WTC11 (cell line): ENCODE measurements around the gene TNS3. TPM values are rescaled to one million over a fixed set of nuclear protein-coding genes. Genes with fewer than 3 reads are reported as not detected.

Source experiments
- ATAC-seq: fragments of 200-7000 bp; cut with Tn5 transposase; 2 replicates; pipeline ENCODE4 v1.10.0; 2021; ENCODE audit warnings: mild to moderate bottlenecking, moderate library complexity
- CTCF ChIA-PET: fragments of 300-600 bp; sonication (Branson Sonifier 250); formaldehyde crosslinking; loops from one replicate; lab custom pipeline; 2021; ENCODE audit warnings: antibody characterized with exemption; lab: Charles Lee
- POLR2A ChIA-PET: fragments of 350-600 bp; sonication (Branson Sonifier 250); formaldehyde crosslinking; loops from one replicate; lab custom pipeline; 2021; ENCODE audit warnings: antibody characterized with exemption; lab: Charles Lee
- DNase-seq: peaks from one replicate; pipeline ENCODE4 v3.0.0; 2021; ENCODE audit warnings: low spot score
- H3K27ac Mint-ChIP-seq: 2 replicates; pipeline ENCODE4 v1.8.0; 2021; ENCODE audit warnings: mixed read lengths
- H3K27me3 Mint-ChIP-seq: 2 replicates; pipeline ENCODE4 v1.8.0; 2021; ENCODE audit warnings: low read depth, mild to moderate bottlenecking, moderate library complexity, mixed read lengths
- H3K36me3 Mint-ChIP-seq: 2 replicates; pipeline ENCODE4 v1.8.0; 2021; ENCODE audit warnings: mixed read lengths
- H3K4me1 Mint-ChIP-seq: 2 replicates; pipeline ENCODE4 v1.8.0; 2022; ENCODE audit warnings: mixed read lengths
- H3K4me3 Mint-ChIP-seq: 2 replicates; pipeline ENCODE4 v1.8.0; 2021; ENCODE audit warnings: mild to moderate bottlenecking, moderate library complexity, mixed read lengths
- H3K9me3 Mint-ChIP-seq: 2 replicates; pipeline ENCODE4 v1.8.0; 2021; ENCODE audit warnings: mixed read lengths
- ESRRA ChIP-seq: sonication (generic); formaldehyde crosslinking; IDR thresholded peaks from 2 replicates; pipeline ENCODE4 v1.8.1; 2022; ENCODE audit warnings: mild to moderate bottlenecking, missing genetic modification reagents, borderline replicate concordance
- GRHL2 ChIP-seq: fragments of 250-450 bp; sonication (Bioruptor Pico); IDR thresholded peaks from 2 replicates; pipeline ENCODE4 v1.8.0; 2022; ENCODE audit warnings: mild to moderate bottlenecking, moderate library complexity; ENCODE audit not compliant: insufficient replicate concordance, severe bottlenecking
- NFATC4 ChIP-seq: fragments of 250-450 bp; sonication (Bioruptor Pico); IDR thresholded peaks from 2 replicates; pipeline ENCODE4 v1.9.0; 2021; ENCODE audit warnings: mild to moderate bottlenecking
- NR2C2 ChIP-seq: sonication (generic); formaldehyde crosslinking; IDR thresholded peaks from 2 replicates; pipeline ENCODE4 v1.8.0; 2022; ENCODE audit warnings: mild to moderate bottlenecking, missing genetic modification reagents
- NR3C1 ChIP-seq: sonication (generic); formaldehyde crosslinking; conservative IDR thresholded peaks from 2 replicates; pipeline ENCODE4 v1.8.1; 2023; ENCODE audit warnings: low read depth, mild to moderate bottlenecking, missing genetic modification reagents
- STAT6 ChIP-seq: sonication (generic); formaldehyde crosslinking; conservative IDR thresholded peaks from 2 replicates; pipeline ENCODE4 v1.8.1; 2023; ENCODE audit warnings: mild to moderate bottlenecking, low read depth, missing genetic modification reagents, moderate library complexity
- TEAD4 ChIP-seq: sonication (generic); formaldehyde crosslinking; IDR thresholded peaks from 2 replicates; pipeline ENCODE4 v1.8.0; 2022; ENCODE audit warnings: mild to moderate bottlenecking, missing genetic modification reagents
- TP53 ChIP-seq: sonication (generic); formaldehyde crosslinking; IDR thresholded peaks from 2 replicates; pipeline ENCODE4 v1.8.1; 2023; ENCODE audit warnings: mild to moderate bottlenecking, missing genetic modification reagents
- ZBTB21 ChIP-seq: sonication (generic); formaldehyde crosslinking; IDR thresholded peaks from 2 replicates; pipeline ENCODE4 v1.8.1; 2023; ENCODE audit warnings: mild to moderate bottlenecking, missing genetic modification reagents, borderline replicate concordance
- ZNF232 ChIP-seq: sonication (generic); formaldehyde crosslinking; IDR thresholded peaks from 2 replicates; pipeline ENCODE4 v1.8.0; 2022; ENCODE audit warnings: mild to moderate bottlenecking, missing genetic modification reagents
- ZNF416 ChIP-seq: fragments of 250-450 bp; sonication (Bioruptor Pico); IDR thresholded peaks from 2 replicates; pipeline ENCODE4 v1.9.0; 2021; ENCODE audit warnings: mild to moderate bottlenecking, inconsistent platforms
- ZSCAN18 ChIP-seq: fragments of 250-450 bp; sonication (Bioruptor Pico); IDR thresholded peaks from 2 replicates; pipeline ENCODE4 v2.1.2; 2022; ENCODE audit warnings: mild to moderate bottlenecking, moderate library complexity
- total RNA-seq: library from RNA; stranded (reverse); gene quantifications from 3 replicates; pipeline ENCODE4 v1.2.3, GENCODE V29; 2021
- TF ChIP-seq, protein P1 (sequence below): sonication (generic); formaldehyde crosslinking; IDR thresholded peaks from 2 replicates; pipeline ENCODE4 v1.8.0; 2023; ENCODE audit warnings: missing genetic modification reagents, mild to moderate bottlenecking, borderline replicate concordance
- TF ChIP-seq, protein P2 (sequence below): sonication (generic); formaldehyde crosslinking; IDR thresholded peaks from 2 replicates; pipeline ENCODE4 v1.8.0; 2022; ENCODE audit warnings: mild to moderate bottlenecking, missing genetic modification reagents
- TF ChIP-seq, protein P3 (sequence below): sonication (generic); formaldehyde crosslinking; IDR thresholded peaks from 2 replicates; pipeline ENCODE4 v1.8.1; 2023; ENCODE audit warnings: mild to moderate bottlenecking, moderate library complexity, missing genetic modification reagents
- TF ChIP-seq, protein P4 (sequence below): fragments of 250-450 bp; sonication (Bioruptor Pico); IDR thresholded peaks from 2 replicates; pipeline ENCODE4 v1.9.0; 2021; ENCODE audit warnings: mild to moderate bottlenecking

TNS3 gene
- total RNA-seq, 1 experiment from 2014 or later = 37.7 TPM

GRCh38 chr7:47428768-47429472 is 153.0 kb downstream of the TNS3 start:
- Mint-ChIP-seq H3K4me1 (no peaks in the 10 kb centered on the region), H3K9me3 (no peaks in the 10 kb centered on the region), H3K4me3 (no peak overlapping the region)
- ChIA-PET POLR2A (no interaction called here), CTCF (interaction anchor here (0.6 to 1.9 kb wide), 3 partner anchors 78 to 162 kb away, joined by 3 to 6 read pairs (median 3); no protein-coding TSS in a partner anchor)
- TF ChIP-seq TEAD4 (CRISPR knock-in tag) (no peak), ZNF416 (CRISPR knock-in tag) (no peak), NFATC4 (no peak), ZBTB21 (CRISPR knock-in tag) (no peak), NR3C1 (no peak)
- TF ChIP-seq, protein P1, sequence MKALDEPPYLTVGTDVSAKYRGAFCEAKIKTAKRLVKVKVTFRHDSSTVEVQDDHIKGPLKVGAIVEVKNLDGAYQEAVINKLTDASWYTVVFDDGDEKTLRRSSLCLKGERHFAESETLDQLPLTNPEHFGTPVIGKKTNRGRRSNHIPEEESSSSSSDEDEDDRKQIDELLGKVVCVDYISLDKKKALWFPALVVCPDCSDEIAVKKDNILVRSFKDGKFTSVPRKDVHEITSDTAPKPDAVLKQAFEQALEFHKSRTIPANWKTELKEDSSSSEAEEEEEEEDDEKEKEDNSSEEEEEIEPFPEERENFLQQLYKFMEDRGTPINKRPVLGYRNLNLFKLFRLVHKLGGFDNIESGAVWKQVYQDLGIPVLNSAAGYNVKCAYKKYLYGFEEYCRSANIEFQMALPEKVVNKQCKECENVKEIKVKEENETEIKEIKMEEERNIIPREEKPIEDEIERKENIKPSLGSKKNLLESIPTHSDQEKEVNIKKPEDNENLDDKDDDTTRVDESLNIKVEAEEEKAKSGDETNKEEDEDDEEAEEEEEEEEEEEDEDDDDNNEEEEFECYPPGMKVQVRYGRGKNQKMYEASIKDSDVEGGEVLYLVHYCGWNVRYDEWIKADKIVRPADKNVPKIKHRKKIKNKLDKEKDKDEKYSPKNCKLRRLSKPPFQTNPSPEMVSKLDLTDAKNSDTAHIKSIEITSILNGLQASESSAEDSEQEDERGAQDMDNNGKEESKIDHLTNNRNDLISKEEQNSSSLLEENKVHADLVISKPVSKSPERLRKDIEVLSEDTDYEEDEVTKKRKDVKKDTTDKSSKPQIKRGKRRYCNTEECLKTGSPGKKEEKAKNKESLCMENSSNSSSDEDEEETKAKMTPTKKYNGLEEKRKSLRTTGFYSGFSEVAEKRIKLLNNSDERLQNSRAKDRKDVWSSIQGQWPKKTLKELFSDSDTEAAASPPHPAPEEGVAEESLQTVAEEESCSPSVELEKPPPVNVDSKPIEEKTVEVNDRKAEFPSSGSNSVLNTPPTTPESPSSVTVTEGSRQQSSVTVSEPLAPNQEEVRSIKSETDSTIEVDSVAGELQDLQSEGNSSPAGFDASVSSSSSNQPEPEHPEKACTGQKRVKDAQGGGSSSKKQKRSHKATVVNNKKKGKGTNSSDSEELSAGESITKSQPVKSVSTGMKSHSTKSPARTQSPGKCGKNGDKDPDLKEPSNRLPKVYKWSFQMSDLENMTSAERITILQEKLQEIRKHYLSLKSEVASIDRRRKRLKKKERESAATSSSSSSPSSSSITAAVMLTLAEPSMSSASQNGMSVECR (CRISPR knock-in tag) = no peak
- TF ChIP-seq, all 79 proteins: peak for 0
- Mint-ChIP-seq H3K27ac (no peak overlapping the region; the same call in 1 of the 2 replicates), H3K27me3 (no peaks in the 10 kb centered on the region), H3K36me3 (peaks cover 3% of the 10 kb centered on the region)
- ATAC-seq (no peak), DNase-seq (no peak)

GRCh38 chr7:47428052-47428767 is 153.7 kb downstream of the TNS3 start:
- Mint-ChIP-seq H3K27me3 (no peaks in the 10 kb centered on the region), H3K36me3 (peaks cover 3% of the 10 kb centered on the region; the same call in 1 of the 2 replicates), H3K27ac (no peak overlapping the region; the same call in none of the 2 replicates), H3K4me1 (no peaks in the 10 kb centered on the region), H3K4me3 (no peak overlapping the region), H3K9me3 (no peaks in the 10 kb centered on the region)
- ChIA-PET CTCF (interaction anchor here (0.6 to 1.9 kb wide), 3 partner anchors 77 to 162 kb away, joined by 3 to 6 read pairs (median 3); no protein-coding TSS in a partner anchor), POLR2A (no interaction called here)
- ATAC-seq = no peak
- DNase-seq = no peak
- TF ChIP-seq STAT6 (CRISPR knock-in tag) (no peak), ESRRA (no peak), ZSCAN18 (CRISPR knock-in tag) (no peak), GRHL2 (CRISPR knock-in tag) (no peak), TP53 (CRISPR knock-in tag) (no peak), ZNF232 (CRISPR knock-in tag) (no peak), NR2C2 (no peak)
- TF ChIP-seq, protein P2, sequence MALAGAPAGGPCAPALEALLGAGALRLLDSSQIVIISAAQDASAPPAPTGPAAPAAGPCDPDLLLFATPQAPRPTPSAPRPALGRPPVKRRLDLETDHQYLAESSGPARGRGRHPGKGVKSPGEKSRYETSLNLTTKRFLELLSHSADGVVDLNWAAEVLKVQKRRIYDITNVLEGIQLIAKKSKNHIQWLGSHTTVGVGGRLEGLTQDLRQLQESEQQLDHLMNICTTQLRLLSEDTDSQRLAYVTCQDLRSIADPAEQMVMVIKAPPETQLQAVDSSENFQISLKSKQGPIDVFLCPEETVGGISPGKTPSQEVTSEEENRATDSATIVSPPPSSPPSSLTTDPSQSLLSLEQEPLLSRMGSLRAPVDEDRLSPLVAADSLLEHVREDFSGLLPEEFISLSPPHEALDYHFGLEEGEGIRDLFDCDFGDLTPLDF (CRISPR knock-in tag) = no peak
- TF ChIP-seq, protein P3, sequence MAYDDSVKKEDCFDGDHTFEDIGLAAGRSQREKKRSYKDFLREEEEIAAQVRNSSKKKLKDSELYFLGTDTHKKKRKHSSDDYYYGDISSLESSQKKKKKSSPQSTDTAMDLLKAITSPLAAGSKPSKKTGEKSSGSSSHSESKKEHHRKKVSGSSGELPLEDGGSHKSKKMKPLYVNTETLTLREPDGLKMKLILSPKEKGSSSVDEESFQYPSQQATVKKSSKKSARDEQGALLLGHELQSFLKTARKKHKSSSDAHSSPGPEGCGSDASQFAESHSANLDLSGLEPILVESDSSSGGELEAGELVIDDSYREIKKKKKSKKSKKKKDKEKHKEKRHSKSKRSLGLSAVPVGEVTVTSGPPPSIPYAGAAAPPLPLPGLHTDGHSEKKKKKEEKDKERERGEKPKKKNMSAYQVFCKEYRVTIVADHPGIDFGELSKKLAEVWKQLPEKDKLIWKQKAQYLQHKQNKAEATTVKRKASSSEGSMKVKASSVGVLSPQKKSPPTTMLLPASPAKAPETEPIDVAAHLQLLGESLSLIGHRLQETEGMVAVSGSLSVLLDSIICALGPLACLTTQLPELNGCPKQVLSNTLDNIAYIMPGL (CRISPR knock-in tag) = no peak
- TF ChIP-seq, protein P4, sequence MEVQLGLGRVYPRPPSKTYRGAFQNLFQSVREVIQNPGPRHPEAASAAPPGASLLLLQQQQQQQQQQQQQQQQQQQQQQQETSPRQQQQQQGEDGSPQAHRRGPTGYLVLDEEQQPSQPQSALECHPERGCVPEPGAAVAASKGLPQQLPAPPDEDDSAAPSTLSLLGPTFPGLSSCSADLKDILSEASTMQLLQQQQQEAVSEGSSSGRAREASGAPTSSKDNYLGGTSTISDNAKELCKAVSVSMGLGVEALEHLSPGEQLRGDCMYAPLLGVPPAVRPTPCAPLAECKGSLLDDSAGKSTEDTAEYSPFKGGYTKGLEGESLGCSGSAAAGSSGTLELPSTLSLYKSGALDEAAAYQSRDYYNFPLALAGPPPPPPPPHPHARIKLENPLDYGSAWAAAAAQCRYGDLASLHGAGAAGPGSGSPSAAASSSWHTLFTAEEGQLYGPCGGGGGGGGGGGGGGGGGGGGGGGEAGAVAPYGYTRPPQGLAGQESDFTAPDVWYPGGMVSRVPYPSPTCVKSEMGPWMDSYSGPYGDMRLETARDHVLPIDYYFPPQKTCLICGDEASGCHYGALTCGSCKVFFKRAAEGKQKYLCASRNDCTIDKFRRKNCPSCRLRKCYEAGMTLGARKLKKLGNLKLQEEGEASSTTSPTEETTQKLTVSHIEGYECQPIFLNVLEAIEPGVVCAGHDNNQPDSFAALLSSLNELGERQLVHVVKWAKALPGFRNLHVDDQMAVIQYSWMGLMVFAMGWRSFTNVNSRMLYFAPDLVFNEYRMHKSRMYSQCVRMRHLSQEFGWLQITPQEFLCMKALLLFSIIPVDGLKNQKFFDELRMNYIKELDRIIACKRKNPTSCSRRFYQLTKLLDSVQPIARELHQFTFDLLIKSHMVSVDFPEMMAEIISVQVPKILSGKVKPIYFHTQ (CRISPR knock-in tag) = no peak
